Non-pigmented ciliary epithelial cell (primary cell): Measurements from ENCODE around the gene SNX1.
"Not testable (repeated sequence)": the region's sequence is repeated elsewhere in the genome, so short reads cannot be mapped to it uniquely, and the experiment has no call there.

Experiments
- DNase-seq: peaks from one replicate; pipeline ENCODE4 v3.0.0-alpha.2; 2010; ENCODE audit warnings: low read depth

SNX1 gene

DNA sequence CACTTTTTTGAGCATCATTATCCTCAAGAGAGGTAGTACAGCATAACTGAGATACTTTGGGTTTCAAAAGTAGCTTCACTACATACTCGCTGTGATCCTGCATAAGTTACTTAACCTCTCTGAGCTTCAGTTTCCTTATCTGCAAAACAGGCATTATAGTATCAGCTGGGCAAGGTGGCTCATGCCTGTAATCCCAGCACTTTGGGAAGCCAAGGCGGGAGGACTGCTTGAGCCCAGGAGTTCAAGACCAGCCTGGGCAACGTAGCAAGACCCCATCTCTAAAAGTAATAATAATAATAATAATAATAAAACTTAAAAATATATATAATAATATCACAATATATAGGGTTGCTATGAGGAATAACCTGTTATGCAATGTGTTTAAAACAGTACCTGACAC is 13.0 kb upstream of the SNX1 start:
- DNase-seq: no peak

DNA sequence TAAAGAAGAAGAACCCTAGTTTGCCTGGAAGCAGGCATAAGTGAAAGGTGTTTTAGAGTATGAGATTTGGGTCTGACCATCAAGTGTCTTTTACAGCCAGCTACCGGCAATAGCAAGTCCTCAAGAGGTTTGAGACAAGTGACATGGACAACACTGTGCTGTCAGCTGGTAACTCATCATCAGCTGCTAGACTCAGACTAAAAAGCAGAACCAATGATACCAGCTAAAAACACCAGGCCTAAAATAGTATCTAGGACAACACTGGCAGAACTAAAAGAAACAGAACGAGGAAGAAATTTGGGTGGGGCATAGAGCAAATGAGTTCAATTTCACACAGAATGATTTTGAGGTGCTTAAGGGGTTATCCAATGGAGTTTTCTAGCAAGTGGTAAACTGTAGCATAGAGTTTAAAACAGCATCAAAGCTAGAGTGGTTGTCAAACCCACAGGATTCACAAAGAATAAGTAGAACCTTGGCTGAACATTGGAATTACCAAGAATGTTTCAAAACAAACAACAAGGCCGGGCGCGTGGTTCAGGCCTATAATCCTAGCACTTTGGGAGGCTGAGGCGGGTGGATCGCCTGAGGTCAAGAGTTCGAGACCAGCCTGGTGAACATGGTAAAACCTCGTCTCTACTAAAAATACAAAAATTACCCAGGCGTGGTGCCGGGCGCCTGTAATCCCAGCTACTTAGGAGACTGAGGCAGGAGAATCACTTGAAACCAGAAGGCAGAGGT is 6.1 kb upstream of the SNX1 start:
- DNase-seq: no peak

DNA sequence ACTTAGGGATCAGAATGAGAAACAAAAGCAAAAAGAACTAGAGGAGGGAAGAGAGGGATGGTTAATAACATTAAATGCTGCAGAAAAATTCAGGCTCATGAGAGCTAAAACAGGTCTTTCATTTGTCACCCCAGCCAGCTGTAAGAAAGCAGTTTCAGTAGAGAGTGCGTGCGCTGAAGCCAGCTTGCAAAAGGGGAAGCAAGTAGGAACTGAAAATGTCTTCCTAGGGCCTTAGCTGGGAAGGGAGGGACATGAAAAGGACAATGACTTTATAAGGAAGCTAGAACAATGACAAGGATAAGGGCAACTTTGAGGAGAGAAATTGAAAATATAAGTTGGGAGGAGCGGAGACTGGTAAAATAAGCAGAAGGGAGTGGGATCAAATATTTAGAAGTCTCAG is 5.3 kb upstream of the SNX1 start:
- no peak for DNase-seq

DNA sequence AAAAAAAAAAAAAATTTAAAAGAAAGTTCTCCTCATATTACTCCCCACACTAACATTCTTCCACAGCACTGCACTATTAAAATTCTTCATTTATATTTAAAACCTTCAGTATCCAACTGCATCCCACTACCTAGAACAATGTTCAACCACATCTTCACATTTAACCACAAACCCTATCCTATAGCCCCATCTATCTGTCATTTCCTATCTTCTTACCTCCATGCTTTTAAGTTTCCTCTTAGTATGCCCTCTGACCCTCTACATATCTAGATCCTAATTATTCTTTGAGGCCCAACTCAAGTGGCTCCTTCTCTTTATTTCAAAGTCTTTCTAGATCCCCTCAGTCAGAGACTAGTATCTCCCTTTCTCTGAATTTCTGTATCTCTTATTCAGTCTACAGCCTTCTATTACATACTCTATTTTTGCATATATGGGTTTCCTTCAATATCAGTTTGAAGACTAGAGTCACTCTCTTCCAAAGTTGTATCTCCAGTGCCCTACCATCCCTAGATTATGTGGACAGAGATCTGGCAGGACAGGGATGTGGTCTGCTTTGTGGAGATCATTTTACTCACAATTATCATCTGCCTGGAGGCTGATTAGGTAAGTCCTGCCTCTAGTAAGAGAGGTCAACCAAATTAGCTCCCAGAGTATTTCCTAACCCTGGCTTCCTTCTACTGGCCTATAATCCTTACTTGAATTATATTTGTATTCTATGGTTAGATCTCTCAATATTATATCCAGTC is 3.5 kb upstream of the SNX1 start:
- no peak for DNase-seq

DNA sequence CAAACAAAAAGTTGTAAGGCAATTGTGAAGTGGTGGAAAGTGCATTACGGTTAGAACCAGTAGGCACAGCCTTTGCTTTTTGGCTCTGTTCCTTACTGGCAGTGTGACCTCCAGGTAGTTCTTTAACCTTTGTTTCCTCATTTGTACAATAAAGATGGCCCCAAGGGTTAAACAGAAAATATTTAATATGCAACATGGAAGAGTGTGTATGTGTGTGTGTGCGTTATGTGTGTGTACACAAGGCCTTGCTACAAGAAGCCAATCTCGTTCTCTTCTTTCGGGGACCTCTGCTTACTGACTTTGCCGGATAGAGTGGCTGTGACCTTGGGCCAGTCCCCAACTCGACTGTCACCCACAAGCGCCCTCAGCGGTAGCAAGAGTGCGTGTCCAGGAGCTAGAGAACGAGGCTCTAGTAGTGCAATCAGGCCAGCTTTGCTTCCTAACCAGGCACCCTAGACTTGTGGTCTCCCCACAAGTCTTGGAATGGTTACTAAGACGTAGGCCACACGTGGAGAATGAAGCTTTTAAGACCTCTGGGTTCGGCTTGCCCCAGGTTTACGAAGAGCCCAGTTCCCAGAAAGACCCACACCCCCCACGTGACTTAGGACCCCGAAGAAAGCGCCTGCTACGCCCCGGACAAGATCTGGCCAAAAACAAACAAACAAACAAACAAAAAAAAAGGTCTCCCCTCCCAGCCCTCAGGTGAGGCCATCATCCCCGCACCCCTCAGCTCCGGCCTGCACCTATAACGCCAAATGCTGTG is 2.7 kb upstream of the SNX1 start:
- no peak for DNase-seq

DNA sequence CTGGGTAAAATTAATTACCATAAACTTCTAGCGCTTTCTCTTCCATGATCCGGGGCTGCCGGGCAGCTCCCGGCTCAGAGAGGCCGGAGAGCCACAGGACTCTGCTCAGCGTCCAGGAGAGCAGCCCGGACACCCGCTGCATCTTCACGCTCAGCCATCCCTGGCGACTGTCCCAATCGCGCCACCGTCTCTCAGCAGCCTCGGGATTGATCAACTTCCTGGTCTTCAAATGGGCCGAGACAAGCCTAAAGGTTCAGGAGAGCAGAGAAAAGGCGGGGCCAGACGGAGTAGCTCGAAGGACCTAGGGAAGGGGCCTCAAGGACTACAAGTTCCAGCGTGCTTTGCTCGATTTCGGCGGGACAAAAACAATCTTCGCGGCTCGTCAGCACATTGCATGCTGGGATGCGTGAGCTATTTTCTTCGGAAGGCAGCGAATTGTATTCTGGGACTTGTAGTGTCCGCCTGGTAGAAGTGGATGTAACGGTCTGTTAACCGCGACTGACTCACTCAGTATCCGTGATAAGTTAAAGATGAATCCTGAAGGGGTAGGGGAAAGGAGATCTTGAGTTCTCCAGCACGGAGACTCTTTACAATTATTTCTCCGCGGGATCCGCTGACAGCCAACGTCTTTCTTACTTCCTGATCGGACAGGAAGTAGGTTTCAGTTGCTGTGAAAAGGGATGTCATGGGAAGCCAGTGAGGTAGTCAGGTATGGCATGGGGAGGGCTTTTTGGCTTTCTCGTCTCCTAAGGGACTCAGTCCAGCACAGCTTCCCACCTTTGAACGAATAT is 2.0 kb upstream of the SNX1 start, which contains the start of gene CIAO2A:
TSS of gene CIAO2A (minus strand) at position 212 of the 791 bp plus-strand sequence. CDS start at position 142, 70 bp downstream.
- peak; percentile 97 for DNase-seq

DNA sequence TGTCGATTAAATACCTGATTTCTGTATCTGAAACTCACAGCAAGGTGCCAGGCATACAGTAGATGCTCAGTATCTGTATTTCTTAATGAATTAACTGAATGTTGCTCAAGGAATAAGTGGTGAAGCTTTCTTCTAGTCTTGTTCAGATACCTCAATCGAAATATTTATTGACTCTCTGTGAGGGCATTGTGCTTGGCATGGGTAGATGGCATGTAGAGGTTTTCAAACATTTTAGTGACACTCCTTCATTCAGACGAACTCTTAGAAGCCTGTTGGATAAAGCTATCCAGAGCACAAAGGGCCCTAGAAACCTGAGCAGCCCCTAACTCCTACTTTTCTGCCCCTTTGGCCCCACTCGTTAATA is 369 bp upstream of the SNX1 start:
- DNase-seq: no peak

DNA sequence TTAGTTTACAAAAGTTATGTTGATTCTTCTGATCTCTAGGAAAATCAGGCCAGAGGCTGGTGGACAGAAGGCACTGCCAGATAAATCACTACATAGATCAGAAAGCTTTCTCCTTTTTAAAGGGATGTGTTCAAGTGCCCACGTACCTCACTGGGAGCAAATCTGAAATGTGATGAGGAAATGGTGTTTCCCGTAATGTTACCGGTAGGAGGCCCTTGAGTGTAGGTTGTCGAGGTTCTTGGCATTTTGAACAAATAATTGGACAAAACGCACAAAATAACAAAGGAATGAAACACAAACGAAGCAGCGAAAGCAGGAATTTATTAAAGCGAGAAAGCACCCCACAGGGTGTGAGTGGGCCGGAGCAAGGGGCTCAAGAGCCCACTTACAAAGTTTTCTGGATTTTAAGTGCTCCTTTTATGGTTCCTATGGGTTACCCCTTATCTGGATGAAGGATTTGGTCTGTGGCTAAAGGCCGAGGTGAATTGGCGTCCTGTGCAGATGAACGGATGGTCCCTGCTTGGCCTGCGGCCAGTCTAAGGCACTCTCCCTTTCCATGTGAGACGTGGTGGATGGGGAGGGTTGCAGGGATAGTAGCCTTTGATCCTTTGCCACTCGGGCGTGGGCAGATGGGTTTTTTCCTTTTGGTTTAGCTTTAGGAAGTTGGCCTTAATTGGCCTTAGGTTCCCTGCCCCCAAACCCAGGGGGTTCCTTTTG is 1.0 kb downstream of the SNX1 start:
- no peak for DNase-seq

DNA sequence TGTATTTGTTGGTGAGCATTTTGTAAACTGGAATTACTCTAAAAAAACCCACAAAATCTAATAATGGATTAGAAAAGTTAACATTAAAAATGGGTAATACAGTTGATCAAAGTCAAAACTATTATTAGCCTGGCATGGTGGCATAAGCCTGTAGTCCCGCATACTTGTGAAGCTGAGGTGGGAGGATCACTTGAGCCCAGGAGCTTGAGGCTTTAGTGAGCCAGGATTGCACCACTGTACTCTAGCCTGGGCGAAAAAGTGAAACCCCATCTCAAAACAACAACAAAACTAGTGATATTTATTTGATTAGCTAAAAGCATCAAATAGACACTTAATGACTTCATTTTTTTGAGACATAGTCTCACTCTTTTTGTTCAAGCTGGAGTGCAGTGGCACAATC is 3.6 kb downstream of the SNX1 start:
- DNase-seq: no peak

DNA sequence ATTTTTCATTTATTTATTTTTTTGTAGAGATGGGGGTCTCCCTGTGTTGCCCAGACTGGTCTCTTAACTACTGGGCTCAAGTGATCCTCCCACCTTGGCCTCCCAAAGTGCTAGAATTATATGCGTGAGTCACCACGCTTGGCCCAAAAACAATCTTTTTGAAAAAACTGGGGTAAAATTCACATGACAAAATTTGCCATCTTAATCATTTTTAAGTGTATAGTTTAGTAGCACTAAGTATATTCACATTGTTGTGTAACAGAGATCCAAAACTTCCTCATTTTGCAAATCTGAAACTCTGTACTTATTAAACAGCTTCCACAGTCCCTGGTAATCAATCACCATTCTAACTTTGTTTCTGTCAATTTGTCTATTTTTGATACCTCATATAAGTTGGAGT is 5.2 kb downstream of the SNX1 start:
- no peak for DNase-seq

DNA sequence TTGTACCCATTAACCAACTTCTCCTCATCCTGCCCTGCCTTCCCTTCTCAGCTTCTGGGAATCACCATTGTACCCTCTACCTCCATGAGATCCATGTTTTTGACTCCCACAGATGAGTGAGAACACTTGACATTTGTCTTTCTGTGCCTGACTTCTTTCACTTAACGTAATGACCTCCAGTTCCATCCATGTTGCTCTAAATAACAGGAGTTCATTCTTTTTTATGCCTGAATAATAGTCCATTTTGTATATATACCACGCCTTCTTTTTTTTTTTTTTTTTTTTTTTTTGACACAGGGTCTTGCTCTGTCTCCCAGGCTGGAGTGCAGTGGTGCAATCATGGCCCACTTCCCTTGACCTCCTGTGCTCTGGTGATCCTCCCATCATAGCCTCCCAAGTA is 6.7 kb downstream of the SNX1 start:
- no peak for DNase-seq

DNA sequence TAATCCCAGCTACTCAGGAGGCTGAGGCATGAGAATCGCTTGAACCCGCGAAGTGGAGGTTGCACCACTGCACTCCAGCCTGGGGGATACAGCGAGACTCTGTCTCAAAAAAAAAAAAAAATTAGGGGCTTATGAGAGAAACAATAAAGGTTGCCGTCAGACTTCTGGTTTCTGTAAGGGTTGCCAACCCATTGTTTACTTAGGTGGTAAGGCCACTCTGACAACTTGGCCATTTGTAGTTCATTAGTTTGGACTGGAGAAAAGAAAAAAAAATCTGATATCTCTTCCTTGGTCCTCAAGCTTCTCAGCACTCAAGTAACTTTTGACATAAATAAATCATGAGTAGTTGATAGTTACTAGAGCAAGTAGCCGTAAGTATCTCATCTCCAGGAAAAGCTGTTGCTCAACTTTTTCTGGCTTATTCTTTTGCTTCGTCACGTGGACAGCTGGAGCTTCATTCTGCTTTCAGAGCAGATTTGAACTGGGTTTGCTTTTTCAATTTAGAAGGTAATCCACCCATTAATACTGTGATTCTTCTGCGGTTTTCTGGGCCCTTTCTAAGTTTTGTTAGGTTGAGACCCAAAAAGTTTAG is 9.4 kb downstream of the SNX1 start:
- DNase-seq: no peak

DNA sequence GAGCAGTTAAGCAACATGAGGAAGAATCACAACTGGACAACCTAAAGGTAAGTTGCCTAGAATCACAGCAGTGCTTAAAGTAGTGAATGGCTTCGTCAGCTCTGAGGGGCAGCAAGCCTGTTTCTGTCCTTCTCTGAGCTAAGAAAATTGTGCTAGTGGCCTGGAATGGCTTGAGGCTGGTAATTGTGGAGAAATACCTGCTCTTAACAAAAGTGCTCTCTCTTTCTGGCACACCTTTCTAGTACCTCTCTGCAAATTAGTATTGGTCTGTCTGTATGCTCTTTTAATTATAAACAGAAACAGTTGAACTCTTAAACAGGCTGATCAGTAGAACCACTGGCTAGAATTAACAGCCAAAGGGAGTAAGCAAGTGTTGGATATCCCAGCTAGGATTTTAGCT is 11.6 kb downstream of the SNX1 start:
- DNase-seq: no peak

DNA sequence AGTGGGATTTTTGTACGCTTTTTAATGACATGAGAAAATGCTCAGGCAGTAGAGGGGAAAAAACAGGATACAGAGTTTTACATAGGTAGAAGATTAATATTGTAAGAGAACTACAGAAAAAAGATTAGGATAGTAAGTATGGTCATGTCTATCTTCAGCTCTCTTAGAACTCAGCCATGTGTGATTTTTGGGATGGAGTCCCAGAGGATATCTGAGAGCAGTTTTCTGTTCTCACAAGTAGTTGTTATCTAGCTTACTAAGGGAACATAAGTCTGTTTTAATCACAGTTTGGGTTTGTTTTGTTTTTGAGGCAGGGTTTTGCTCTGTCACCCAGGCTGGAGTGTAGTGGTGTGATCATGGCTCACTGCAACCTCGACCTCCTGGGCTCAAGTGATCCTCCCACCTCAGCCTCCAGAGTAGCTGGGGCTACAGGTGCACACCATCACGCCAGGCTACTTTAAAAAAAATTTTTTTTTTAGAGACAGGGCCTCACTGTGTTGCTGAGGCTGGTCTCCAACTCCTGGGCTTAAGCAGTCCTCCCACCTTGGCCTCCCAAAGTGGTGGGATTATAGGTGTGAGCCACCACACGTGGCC is 14.4 kb downstream of the SNX1 start:
- DNase-seq: not testable (repeated sequence)

DNA sequence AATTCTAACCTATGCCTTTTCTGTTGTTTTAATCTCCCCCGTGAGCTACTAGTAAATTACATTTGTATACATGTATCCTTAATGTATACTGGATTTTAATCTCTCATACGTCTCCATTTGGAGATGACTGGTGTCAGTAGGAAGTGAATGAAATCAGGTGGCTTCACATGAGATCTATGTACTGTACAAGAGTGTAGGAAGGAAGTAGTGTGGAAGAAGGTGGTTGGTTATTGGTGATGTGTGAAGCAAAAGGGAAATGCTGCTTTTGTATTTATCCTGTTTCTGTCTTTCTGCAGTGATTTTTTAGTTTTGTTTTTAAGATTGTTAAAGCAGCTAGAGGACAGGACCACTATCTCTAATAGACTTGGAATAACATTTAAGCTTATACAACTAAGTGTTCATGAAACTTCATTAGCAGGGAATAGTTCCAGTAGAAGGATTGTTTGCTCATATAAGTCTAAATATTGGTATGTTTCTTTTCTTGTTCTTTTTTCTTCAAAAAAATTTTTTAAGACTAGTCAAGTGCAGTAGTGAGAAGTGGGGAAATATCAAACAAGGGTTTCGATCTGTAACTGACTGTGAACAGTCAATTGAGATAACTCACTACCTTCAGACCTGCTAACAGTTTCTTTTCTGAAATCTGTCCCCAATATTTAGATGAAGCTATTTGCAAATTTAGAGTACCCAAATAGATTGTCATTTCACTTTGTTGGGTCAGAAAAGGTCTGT is 15.3 kb downstream of the SNX1 start:
- DNase-seq: no peak

DNA sequence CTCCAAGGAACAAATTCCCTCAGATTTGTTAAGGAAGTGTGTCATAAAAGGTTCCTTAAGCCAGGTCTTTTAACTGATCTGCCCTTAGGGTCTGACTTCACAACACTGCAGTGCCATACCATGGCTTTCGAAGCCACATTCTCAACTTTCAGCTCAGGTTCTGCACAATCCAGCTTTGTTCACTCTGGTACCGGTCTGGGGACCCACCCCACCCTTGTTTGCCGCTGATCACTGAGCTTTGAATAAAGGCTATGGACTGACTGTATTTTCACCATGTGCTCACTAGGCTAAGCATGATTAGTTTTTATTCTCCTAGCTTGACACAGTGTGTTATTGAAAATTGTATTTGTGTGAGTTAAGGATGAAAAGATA is 15.9 kb downstream of the SNX1 start:
- no peak for DNase-seq

DNA sequence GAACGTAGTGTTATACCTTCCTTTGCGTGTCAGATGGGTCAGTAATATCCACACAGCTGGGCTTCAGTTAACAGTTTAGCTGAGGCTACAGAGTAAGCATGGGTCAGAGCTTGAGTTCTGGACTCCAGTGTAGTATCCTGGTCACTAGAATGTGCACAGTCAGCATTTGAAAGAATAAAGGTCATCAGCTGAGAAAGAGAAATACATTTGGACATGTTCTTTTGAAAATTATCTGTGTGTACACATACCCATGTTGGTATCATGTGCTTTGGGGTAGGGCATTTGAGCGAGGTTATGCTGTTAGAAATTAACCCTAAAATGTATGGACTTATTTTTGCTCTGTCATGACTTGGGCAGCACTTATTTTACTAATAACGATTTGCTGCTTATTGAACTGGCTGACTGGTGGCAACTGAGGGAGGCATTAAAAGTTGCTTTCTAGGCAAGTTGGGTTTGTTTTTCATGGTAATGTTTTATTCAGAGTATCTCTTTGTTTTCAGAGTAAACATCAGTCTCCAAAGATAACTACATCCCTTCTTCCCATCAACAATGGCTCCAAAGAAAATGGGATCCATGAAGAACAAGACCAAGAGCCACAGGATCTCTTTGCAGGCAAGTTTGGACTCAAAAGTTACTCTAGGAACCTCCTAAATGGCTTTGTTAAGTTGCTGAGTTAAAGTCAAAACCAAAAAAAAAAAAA is 16.4 kb downstream of the SNX1 start:
- DNase-seq: no peak

DNA sequence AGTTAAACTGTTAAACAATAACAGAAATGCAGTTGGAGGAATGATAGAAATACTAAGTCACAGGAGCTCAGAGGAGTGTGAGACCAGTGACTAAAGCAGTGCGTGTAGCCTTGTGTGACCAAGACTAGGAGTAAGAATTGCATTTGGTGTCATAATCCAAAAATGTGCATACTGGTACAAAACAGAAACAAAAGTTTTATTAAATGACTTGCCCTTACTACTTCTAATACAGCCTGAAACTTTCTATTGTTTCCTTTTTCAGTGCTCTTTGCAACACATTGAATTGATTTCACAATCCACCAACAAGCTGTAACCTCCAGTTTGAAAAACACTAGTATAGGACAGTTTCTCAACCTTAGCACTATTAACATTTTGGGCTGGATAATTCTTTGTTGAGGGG is 17.1 kb downstream of the SNX1 start:
- no peak for DNase-seq

DNA sequence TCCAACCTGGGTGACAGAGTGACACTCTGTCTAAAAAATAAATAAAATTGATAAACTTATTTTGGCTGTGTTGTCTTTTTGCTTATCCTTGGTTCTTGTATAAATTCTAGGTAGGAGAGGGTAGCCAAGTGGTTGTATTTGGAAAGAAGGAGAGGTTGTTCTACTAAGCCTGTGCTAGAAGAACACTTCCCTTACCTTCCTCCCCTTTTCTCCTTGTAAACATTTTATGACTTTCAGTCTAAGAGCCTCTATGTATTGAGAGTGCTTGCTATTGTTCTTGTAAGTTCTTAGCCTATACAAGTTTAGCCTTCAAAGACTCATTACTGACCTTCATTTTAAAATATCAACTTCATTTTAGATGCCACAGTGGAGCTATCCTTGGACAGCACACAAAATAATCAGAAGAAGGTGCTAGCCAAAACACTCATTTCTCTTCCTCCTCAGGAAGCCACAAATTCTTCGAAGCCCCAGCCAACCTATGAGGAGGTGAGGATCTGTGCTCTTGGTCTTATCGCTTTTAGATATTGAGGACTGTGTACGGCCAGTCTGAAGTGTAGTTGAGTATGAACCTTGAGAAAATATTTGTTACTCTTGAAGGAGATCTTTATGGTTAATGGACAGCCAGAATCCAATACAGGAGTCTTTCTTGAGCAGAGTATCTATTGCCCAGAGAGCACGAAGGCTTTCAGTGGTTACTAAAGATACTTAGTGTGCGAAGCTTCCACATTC is 22.1 kb downstream of the SNX1 start:
- no peak for DNase-seq
